Measurements from ENCODE around the gene OSTN.
"Not testable (repeated sequence)": the region's sequence is repeated elsewhere in the genome, so short reads cannot be mapped to it uniquely, and the experiment has no call there.

The OSTN gene

GRCh38 chr3:191234216-191234615, 35.2 kb downstream of the OSTN start:
- no peak for DNase-seq (ENCODE audit: low read depth in 1 of 2, low spot score in 1 of 2)

GRCh38 chr3:191235331-191236314, 36.6 kb downstream of the OSTN start:
- DNase-seq (ENCODE audit: low read depth in 1 of 2, low spot score in 1 of 2), result no peak

GRCh38 chr3:191236646-191237045, 37.6 kb downstream of the OSTN start:
- DNase-seq (ENCODE audit: low read depth in 1 of 2, low spot score in 1 of 2), result no peak

- no peak for DNase-seq (ENCODE audit: low read depth in 1 of 2, low spot score in 1 of 2)
Observed at GRCh38 chr3:191237047-191237882, 38.2 kb downstream of the OSTN start.

GRCh38 chr3:191238321-191238817, 39.3 kb downstream of the OSTN start:
- no peak for DNase-seq (ENCODE audit: low read depth in 1 of 2, low spot score in 1 of 2)

GRCh38 chr3:191239407-191240031, 40.5 kb downstream of the OSTN start:
- DNase-seq (ENCODE audit: low read depth in 1 of 2, low spot score in 1 of 2), result no peak

- no peak for DNase-seq (ENCODE audit: low read depth in 1 of 2, low spot score in 1 of 2)
Observed at GRCh38 chr3:191240486-191240885, 41.4 kb downstream of the OSTN start.

GRCh38 chr3:191244242-191244867, 45.3 kb downstream of the OSTN start:
- DNase-seq (ENCODE audit: low read depth in 1 of 2, low spot score in 1 of 2), result no peak

- not testable (repeated sequence) for DNase-seq (ENCODE audit: low read depth in 1 of 2, low spot score in 1 of 2)
Observed at GRCh38 chr3:191246034-191246433, 47.0 kb downstream of the OSTN start.

GRCh38 chr3:191246630-191247029, 47.6 kb downstream of the OSTN start:
- DNase-seq (ENCODE audit: low read depth in 1 of 2, low spot score in 1 of 2), result no peak

GRCh38 chr3:191253089-191253799, 54.2 kb downstream of the OSTN start:
- DNase-seq (ENCODE audit: low read depth in 1 of 2, low spot score in 1 of 2), result no peak

GRCh38 chr3:191254098-191254873, 55.2 kb downstream of the OSTN start:
- DNase-seq (ENCODE audit: low read depth in 1 of 2, low spot score in 1 of 2), result no peak

- no peak for DNase-seq (ENCODE audit: low read depth in 1 of 2, low spot score in 1 of 2)
Observed at GRCh38 chr3:191255156-191255555, 56.1 kb downstream of the OSTN start.

- DNase-seq (ENCODE audit: low read depth in 1 of 2, low spot score in 1 of 2), result no peak
Observed at GRCh38 chr3:191256405-191256804, 57.4 kb downstream of the OSTN start.

GRCh38 chr3:191257286-191257685, 58.2 kb downstream of the OSTN start:
- no peak for DNase-seq (ENCODE audit: low read depth in 1 of 2, low spot score in 1 of 2)

GRCh38 chr3:191259486-191259885, 60.4 kb downstream of the OSTN start:
- DNase-seq (ENCODE audit: low read depth in 1 of 2, low spot score in 1 of 2), result no peak

GRCh38 chr3:191260431-191261303, 61.6 kb downstream of the OSTN start:
- DNase-seq (ENCODE audit: low read depth in 1 of 2, low spot score in 1 of 2), result no peak

- no peak for DNase-seq (ENCODE audit: low read depth in 1 of 2, low spot score in 1 of 2)
Observed at GRCh38 chr3:191261304-191261638, 62.2 kb downstream of the OSTN start.

- no peak for DNase-seq (ENCODE audit: low read depth in 1 of 2, low spot score in 1 of 2)
Observed at GRCh38 chr3:191262650-191263049, 63.6 kb downstream of the OSTN start.
